Astrocyte of the spinal cord (primary cell): ENCODE results near the gene SLC4A3.

Experiments used
- DNase-seq: peaks from one replicate; pipeline ENCODE4 v3.0.0; 2011; ENCODE audit warnings: low read depth, low spot score
- H3K4me3 ChIP-seq: 2 replicates; pipeline ENCODE4 v1.5.1; 2011; ENCODE audit warnings: low read depth, mild to moderate bottlenecking, low read length, moderate library complexity
- CTCF ChIP-seq: IDR thresholded peaks from 2 replicates; pipeline ENCODE4 v1.5.1; 2012; ENCODE audit warnings: low read depth, mild to moderate bottlenecking, low read length, inconsistent platforms
- in situ Hi-C: cut with HindIII; loops from 2 replicates; pipeline ENCODE4 v1.10.0; 2017; ENCODE audit warnings: low sequenced_read_pairs

The SLC4A3 gene

GRCh38 chr2:219691571-219691970, 64.1 kb downstream of the SLC4A3 start:
- no peak overlapping the region for H3K4me3 ChIP-seq
- no peak for DNase-seq
- no peak for TF ChIP-seq CTCF
- in situ Hi-C loops = no loop called here
